A673 (cell line): ENCODE measurements around the gene CCND2.

Experiments used
- CTCF ChIP-seq: fragments of 300-800, 200-600 bp; sonication (generic); conservative IDR thresholded peaks from 2 replicates; pipeline ENCODE4 v1.5.1; 2017; ENCODE audit warnings: low read depth, mild to moderate bottlenecking, antibody characterized with exemption, low read length, moderate library complexity, mixed read lengths
- EZH2 ChIP-seq: fragments of 200-600 bp; sonication (generic); IDR thresholded peaks from 2 replicates; pipeline ENCODE4 v1.6.1; 2017; ENCODE audit warnings: borderline replicate concordance, low read depth, mild to moderate bottlenecking, mixed read lengths, antibody characterized with exemption, low read length; ENCODE audit not compliant: poor library complexity, severe bottlenecking

- no peak for TF ChIP-seq CTCF
- TF ChIP-seq EZH2: no peak
These were observed 914 bp upstream of the CCND2 start for GRCh38 chr12:4272424-4273272.
